A549 (cell line): ENCODE results near the gene DIP2C. TPM values are rescaled to one million over a fixed set of nuclear protein-coding genes. Genes with fewer than 3 reads are reported as not detected.

Source experiments
- ATAC-seq, 2 experiments: fragments of 200-7000 bp in 1 of 2; fragments of >200 bp in 1 of 2; cut with Nextera tagmentation in 1 of 2; cut with Tn5 transposase in 1 of 2; 3 replicates each; pipeline versions ENCODE4 v1.8.0 to v1.9.1; 2018 to 2020; ENCODE audit warnings: mild to moderate bottlenecking in 1 of 2, moderate library complexity in 1 of 2
- CTCF ChIA-PET: fragments of 300-600 bp; sonication (Branson Sonifier 250); formaldehyde crosslinking; extraction: SDS; loops from one replicate; lab custom pipeline; 2021; ENCODE audit warnings: antibody characterized with exemption, inconsistent platforms; lab: Yijun Ruan, JAX
- POLR2A ChIA-PET: fragments of 350-600 bp; formaldehyde crosslinking; extraction: SDS; loops from one replicate; lab custom pipeline; 2021; ENCODE audit warnings: antibody characterized with exemption, inconsistent platforms; lab: Yijun Ruan, JAX
- DNase-seq, 2 experiments: peaks; one replicate each; pipeline versions ENCODE4 v3.0.0 to v3.0.0-alpha.2; 2011 to 2016; ENCODE audit warnings: low read depth in 1 of 2, low spot score in 1 of 2
- FAIRE-seq: peaks from 2 replicates; lab custom pipeline; 2011; peaks lifted over from hg19 to GRCh38; lab: Jason Lieb, UNC
- H3K27ac ChIP-seq, 2 experiments: fragments of >200 bp; sonication (Bioruptor Twin); formaldehyde crosslinking; 3 replicates each; pipeline ENCODE4 v1.5.1; 2016 to 2017
- H3K4me1 ChIP-seq: fragments of >200 bp; sonication (Bioruptor Twin); formaldehyde crosslinking; 3 replicates; pipeline ENCODE4 v1.6.1; 2016
- H3K4me2 ChIP-seq: fragments of >200 bp; sonication (Bioruptor Twin); formaldehyde crosslinking; 3 replicates; pipeline ENCODE4 v1.6.1; 2016
- H3K4me3 ChIP-seq: fragments of >200 bp; sonication (Bioruptor Twin); formaldehyde crosslinking; 3 replicates; pipeline ENCODE4 v1.5.1; 2016
- H3K9me3 ChIP-seq: fragments of >200 bp; sonication (Bioruptor Twin); formaldehyde crosslinking; 3 replicates; pipeline ENCODE4 v1.6.1; 2016
- CBX8 ChIP-seq: fragments of 200-600 bp; sonication (generic); IDR thresholded peaks from 2 replicates; pipeline ENCODE4 v1.6.1; 2016
- CEBPB ChIP-seq, 2 experiments: fragments of >200 bp in 1 of 2; sonication (Bioruptor Twin) in 1 of 2; formaldehyde crosslinking in 1 of 2; IDR thresholded peaks; 2 replicates each; pipeline ENCODE4 v1.6.1; 2012 to 2016
- CHD2 ChIP-seq: fragments of 150-350 bp; IDR thresholded peaks from 2 replicates; pipeline ENCODE4 v1.6.1; 2014; ENCODE audit warnings: low read length; ENCODE audit not compliant: partially characterized antibody
- CTCF ChIP-seq: fragments of >200 bp; sonication (Bioruptor Twin); formaldehyde crosslinking; IDR thresholded peaks from 3 replicates; pipeline ENCODE4 v1.5.1; 2016
- EHF ChIP-seq: fragments of 250-450 bp; sonication (Bioruptor Pico); IDR thresholded peaks from 2 replicates; pipeline ENCODE4 v1.5.0; 2020; ENCODE audit warnings: mild to moderate bottlenecking
- EP300 ChIP-seq, 2 experiments: fragments of >200 bp; sonication (Bioruptor Twin); formaldehyde crosslinking; IDR thresholded peaks; 2 replicates in 1 of 2; 3 replicates in 1 of 2; pipeline ENCODE4 v1.6.1; 2016 to 2017
- FOXS1 ChIP-seq: fragments of 250-450 bp; sonication (Bioruptor Pico); IDR thresholded peaks from 2 replicates; pipeline ENCODE4 v1.5.0; 2020; ENCODE audit warnings: mild to moderate bottlenecking, moderate library complexity
- GATA3 ChIP-seq: IDR thresholded peaks from 2 replicates; pipeline ENCODE4 v1.6.1; 2012; ENCODE audit warnings: borderline replicate concordance
- HEYL ChIP-seq: fragments of 250-450 bp; sonication (Bioruptor Pico); IDR thresholded peaks from 2 replicates; pipeline ENCODE4 v1.8.0; 2021; ENCODE audit warnings: mild to moderate bottlenecking, moderate library complexity
- HMGXB4 ChIP-seq: fragments of 250-450 bp; sonication (Bioruptor Pico); IDR thresholded peaks from 2 replicates; pipeline ENCODE4 v1.5.0; 2021; ENCODE audit warnings: mild to moderate bottlenecking, moderate library complexity, borderline replicate concordance
- HOXB5 ChIP-seq: fragments of 250-450 bp; sonication (Bioruptor Pico); IDR thresholded peaks from 2 replicates; pipeline ENCODE4 v1.5.0; 2020; ENCODE audit warnings: mild to moderate bottlenecking, moderate library complexity
- JUN ChIP-seq, 2 experiments: fragments of >200 bp; sonication (Bioruptor Twin); formaldehyde crosslinking; IDR thresholded peaks; 2 replicates in 1 of 2; 3 replicates in 1 of 2; pipeline ENCODE4 v1.6.1; 2016 to 2017
- JUNB ChIP-seq: fragments of >200 bp; sonication (Bioruptor Twin); formaldehyde crosslinking; IDR thresholded peaks from 2 replicates; pipeline ENCODE4 v1.6.1; 2016
- KDM1A ChIP-seq: fragments of 200-600 bp; sonication (generic); IDR thresholded peaks from 2 replicates; pipeline ENCODE4 v1.6.1; 2016; ENCODE audit warnings: low read depth, mild to moderate bottlenecking
- MAX ChIP-seq: IDR thresholded peaks from 2 replicates; pipeline ENCODE4 v1.6.1; 2012
- MYC ChIP-seq: IDR thresholded peaks from 2 replicates; pipeline ENCODE4 v1.6.1; 2012; ENCODE audit warnings: mild to moderate bottlenecking, inconsistent platforms, low read length, improper control_type of control experiment, borderline replicate concordance
- NFE2L2 ChIP-seq: fragments of 150-350 bp; conservative IDR thresholded peaks from 2 replicates; pipeline ENCODE4 v1.6.1; 2014; ENCODE audit warnings: low read length
- NR3C1 ChIP-seq: fragments of >200 bp; sonication (Bioruptor Twin); formaldehyde crosslinking; IDR thresholded peaks from 3 replicates; pipeline ENCODE4 v1.6.1; 2017
- PHF8 ChIP-seq: fragments of 200-600 bp; sonication (generic); IDR thresholded peaks from 2 replicates; pipeline ENCODE4 v1.6.1; 2016; ENCODE audit warnings: low read depth, mild to moderate bottlenecking, antibody characterized with exemption, moderate library complexity, borderline replicate concordance
- POLR2AphosphoS2 ChIP-seq: conservative IDR thresholded peaks from 2 replicates; pipeline ENCODE4 v1.6.1; 2012; ENCODE audit warnings: low read length, improper control_type of control experiment, inconsistent platforms
- RAD21 ChIP-seq, 2 experiments: fragments of >200 bp in 1 of 2; sonication (Bioruptor Twin) in 1 of 2; formaldehyde crosslinking in 1 of 2; IDR thresholded peaks in 1 of 2; conservative IDR thresholded peaks in 1 of 2; 2 replicates in 1 of 2; 3 replicates in 1 of 2; pipeline ENCODE4 v1.6.1; 2012 to 2018; ENCODE audit warnings: inconsistent platforms in 1 of 2
- RARB ChIP-seq: fragments of 250-450 bp; sonication (Bioruptor Pico); IDR thresholded peaks from 2 replicates; pipeline ENCODE4 v1.8.0; 2021; ENCODE audit warnings: mild to moderate bottlenecking, moderate library complexity
- RCOR1 ChIP-seq: fragments of 150-350 bp; IDR thresholded peaks from 2 replicates; pipeline ENCODE4 v1.6.1; 2014; ENCODE audit warnings: antibody characterized with exemption, low read length, low read depth
- RFX5 ChIP-seq: fragments of 450-650 bp; IDR thresholded peaks from 2 replicates; pipeline ENCODE4 v1.7.1; 2014; ENCODE audit warnings: antibody characterized with exemption, mild to moderate bottlenecking, moderate library complexity
- SREBF2 ChIP-seq: fragments of 450-650 bp; IDR thresholded peaks from 2 replicates; pipeline ENCODE4 v1.6.1; 2014; ENCODE audit warnings: mild to moderate bottlenecking, moderate library complexity
- TFCP2L1 ChIP-seq: fragments of 250-450 bp; sonication (Bioruptor Pico); IDR thresholded peaks from 2 replicates; pipeline ENCODE4 v1.5.0; 2021; ENCODE audit warnings: mild to moderate bottlenecking
- TP53 ChIP-seq: fragments of 250-450 bp; sonication (Bioruptor Pico); IDR thresholded peaks from 2 replicates; pipeline ENCODE4 v1.5.0; 2021; ENCODE audit warnings: mild to moderate bottlenecking, moderate library complexity
- USF2 ChIP-seq: fragments of 450-650 bp; IDR thresholded peaks from 2 replicates; pipeline ENCODE4 v1.6.1; 2014; ENCODE audit warnings: antibody characterized with exemption
- WGBS: methylation state at CpG from one replicate; pipeline ENCODE4 v1.1.6; 2017; ENCODE audit errors: missing lambda C conversion rate; 5-methylcytosine and 5-hydroxymethylcytosine counted together
- polyA plus RNA-seq, 4 experiments: library from polyadenylated mRNA; depleted of rRNA in 3 of 4; stranded (reverse); fragments of >200 nt; fragmentation: RNase III in 1 of 4; extraction: RNeasy Plus Mini Kit Qiagen cat#74134 plus additional on column Dnase treatment in 1 of 4; gene quantifications; 2 replicates in 3 of 4; 3 replicates in 1 of 4; pipeline ENCODE4 v1.2.3, GENCODE V29; 2011 to 2017

Gene DIP2C
- polyA plus RNA-seq, 2 of the 4 experiments (the other 2 are of a cell fraction), result 3.7 to 5.0 TPM

GRCh38 chr10:668786-669485 lies 20.5 kb downstream of the DIP2C start:
- TF ChIP-seq EP300 (IDR thresholded peaks at IDR 0.05) (no peak), TFCP2L1 (CRISPR knock-in tag) (no peak), MAX (no peak), KDM1A (no peak), HEYL (CRISPR knock-in tag) (no peak), POLR2AphosphoS2 (no peak), HOXB5 (CRISPR knock-in tag) (no peak), PHF8 (no peak), HMGXB4 (CRISPR knock-in tag) (no peak), NR3C1 (no peak), RFX5 (no peak), EHF (CRISPR knock-in tag) (no peak), RAD21 (conservative IDR thresholded peaks at IDR 0.05 in 1 of 2, IDR thresholded peaks at IDR 0.05 in 1 of 2) (no peak), GATA3 (no peak), JUN (IDR thresholded peaks at IDR 0.05) (no peak)
- no peaks in the 10 kb centered on the region for H3K9me3 ChIP-seq
- FAIRE-seq, result no peak
- H3K4me1 ChIP-seq, result no peaks in the 10 kb centered on the region
- no peak overlapping the region for H3K4me3 ChIP-seq
- ChIA-PET POLR2A (no interaction called here), CTCF (interaction anchor here (0.9 kb wide), 1 partner anchor 119 kb away, joined by 3 read pairs; no protein-coding TSS in a partner anchor)
- H3K4me2 ChIP-seq, result no peak overlapping the region
- ATAC-seq, result no peak
- 85% methylated on average over 17 of the region's 17 CpGs for WGBS
- H3K27ac ChIP-seq, result no peak overlapping the region
- DNase-seq, result no peak

- TF ChIP-seq JUN (IDR thresholded peaks at IDR 0.05), result no peak
- no peak for TF ChIP-seq TP53 (CRISPR knock-in tag)
- no peak for TF ChIP-seq PHF8
- no peak for TF ChIP-seq SREBF2
- no peak for TF ChIP-seq USF2
- no peak for TF ChIP-seq RCOR1
- TF ChIP-seq CHD2, result no peak
- TF ChIP-seq MYC, result no peak
- TF ChIP-seq JUNB, result no peak
- TF ChIP-seq RARB (CRISPR knock-in tag), result no peak
- TF ChIP-seq FOXS1, result no peak
- no peak for TF ChIP-seq HEYL (CRISPR knock-in tag)
- no peak for TF ChIP-seq RAD21 (conservative IDR thresholded peaks at IDR 0.05 in 1 of 2, IDR thresholded peaks at IDR 0.05 in 1 of 2)
- TF ChIP-seq CEBPB (IDR thresholded peaks at IDR 0.05), result no peak
- TF ChIP-seq NFE2L2, result no peak
- no peak for TF ChIP-seq TFCP2L1 (CRISPR knock-in tag)
- no peak for TF ChIP-seq CBX8
- no peak for TF ChIP-seq CTCF
- Histone ChIP-seq H3K4me2 (no peak overlapping the region), H3K4me1 (no peaks in the 10 kb centered on the region), H3K27ac (no peak overlapping the region), H3K4me3 (no peak overlapping the region), H3K9me3 (no peaks in the 10 kb centered on the region)
- ChIA-PET CTCF (no interaction called here), POLR2A (no interaction called here)
- DNase-seq (no peak), ATAC-seq (no peak), FAIRE-seq (peak; percentile 67)
- whole genome bisulfite sequencing, result 93% methylated on average over 7 of the region's 7 CpGs
Measured at GRCh38 chr10:667602-668143, 21.8 kb downstream of the DIP2C start.
